Measurements from ENCODE around the gene ZC3H6. TPM values are rescaled to one million over a fixed set of nuclear protein-coding genes. Genes with fewer than 3 reads are reported as not detected.

ZC3H6 gene
- total RNA-seq, 1 donor from 2014 or later: 3.9 TPM

DNA sequence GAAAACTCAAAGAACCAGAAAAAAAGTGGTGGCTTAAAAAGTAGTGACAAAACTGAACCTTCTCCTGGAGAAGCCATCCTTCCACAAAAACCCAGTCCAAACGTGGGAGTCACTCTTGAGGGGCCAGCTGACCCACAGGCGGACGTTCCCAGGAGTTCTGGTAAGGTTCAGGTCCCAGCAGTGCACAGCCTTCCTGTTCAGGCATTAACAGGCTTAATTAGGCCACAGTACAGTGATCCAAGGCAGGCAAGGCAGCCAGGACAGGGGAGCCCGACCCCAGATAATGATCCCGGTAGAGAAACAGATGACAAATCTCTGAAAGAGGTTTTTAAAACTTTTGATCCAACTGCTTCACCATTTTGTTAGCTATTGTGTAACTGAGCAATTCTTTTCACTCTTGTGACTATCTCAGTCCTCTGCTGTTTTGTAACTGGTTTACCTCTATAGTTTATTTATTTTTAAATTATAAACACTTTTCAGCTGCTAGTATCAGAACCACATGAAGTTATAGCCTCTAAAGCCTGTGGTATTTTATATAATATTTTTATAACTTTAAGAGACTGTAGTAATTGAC lies 56.8 kb downstream of the ZC3H6 start:
- Histone ChIP-seq H3K79me2 (ENCODE audit: insufficient read depth, low read length) (no peaks in the 10 kb centered on the region), H3K4me1 (ENCODE audit: insufficient read depth, low read length) (no peaks in the 10 kb centered on the region), H3K36me3 (ENCODE audit: insufficient read depth, low read length) (no peaks in the 10 kb centered on the region), H3K4me2 (ENCODE audit: low read length) (no peak overlapping the region), H3K27me3 (ENCODE audit: insufficient read depth, low read length) (no peaks in the 10 kb centered on the region), H3K9ac (ENCODE audit: low read length) (no peak overlapping the region), H3K9me3 (ENCODE audit: insufficient read depth, low read depth, low read length) (no peaks in the 10 kb centered on the region), H2AFZ (ENCODE audit: low read depth, low read length) (no peak overlapping the region), H4K20me1 (ENCODE audit: insufficient read depth, low read length) (no peaks in the 10 kb centered on the region), H3K27ac (ENCODE audit: low read depth, low read length) (no peak overlapping the region), H3K4me3 (ENCODE audit: insufficient read depth, low read depth, low read length) (no peak overlapping the region)
- peaks cover 5% of the 10 kb centered on the region for H3K9me3 Mint-ChIP-seq (ENCODE audit: unreplicated experiment)
- H3K4me3 Mint-ChIP-seq (ENCODE audit: unreplicated experiment): no peak overlapping the region
- no peaks in the 10 kb centered on the region for H3K4me1 Mint-ChIP-seq (ENCODE audit: low read depth, unreplicated experiment)
- H3K27ac Mint-ChIP-seq (ENCODE audit: unreplicated experiment): no peak overlapping the region
- peaks cover 15% of the 10 kb centered on the region for H3K36me3 Mint-ChIP-seq (ENCODE audit: low read depth, unreplicated experiment)
- no peak for TF ChIP-seq EZH2 (IDR thresholded peaks at IDR 0.05; ENCODE audit: insufficient read depth, low read length)
- no peaks in the 10 kb centered on the region for H3K27me3 Mint-ChIP-seq (ENCODE audit: low read depth, unreplicated experiment)
- no peak for DNase-seq (ENCODE audit: low read depth)
- no peak for FAIRE-seq

DNA sequence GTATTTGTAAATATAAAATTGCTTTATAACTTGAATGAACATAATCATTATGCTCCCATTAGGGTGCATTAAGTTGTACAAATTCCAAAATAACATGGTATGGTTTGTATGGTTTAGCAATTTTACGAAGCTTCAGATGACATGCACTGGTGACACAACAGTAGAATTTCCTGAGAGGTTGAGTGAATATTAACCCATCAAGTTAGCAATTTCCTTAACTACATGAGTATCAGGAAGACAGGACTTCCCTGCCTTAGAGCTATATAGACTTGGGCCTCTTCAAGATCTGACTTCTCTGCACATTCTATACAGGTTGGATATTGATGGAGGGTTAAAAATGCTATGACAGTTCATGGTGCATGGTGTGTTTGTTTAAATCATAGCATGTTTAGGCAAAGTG lies 60.2 kb downstream of the ZC3H6 start:
- no peak overlapping the region for H3K27ac ChIP-seq (ENCODE audit: low read depth, low read length)
- FAIRE-seq: no peak
- H2AFZ ChIP-seq (ENCODE audit: low read depth, low read length): no peak overlapping the region
- Mint-ChIP-seq H3K27ac (ENCODE audit: unreplicated experiment) (no peak overlapping the region), H3K9me3 (ENCODE audit: unreplicated experiment) (no peaks in the 10 kb centered on the region), H3K36me3 (ENCODE audit: low read depth, unreplicated experiment) (peaks cover 9% of the 10 kb centered on the region), H3K4me3 (ENCODE audit: unreplicated experiment) (no peak overlapping the region), H3K4me1 (ENCODE audit: low read depth, unreplicated experiment) (no peaks in the 10 kb centered on the region), H3K27me3 (ENCODE audit: low read depth, unreplicated experiment) (no peaks in the 10 kb centered on the region)
- no peak overlapping the region for H3K9ac ChIP-seq (ENCODE audit: low read length)
- no peaks in the 10 kb centered on the region for H3K27me3 ChIP-seq (ENCODE audit: insufficient read depth, low read length)
- no peaks in the 10 kb centered on the region for H4K20me1 ChIP-seq (ENCODE audit: insufficient read depth, low read length)
- no peaks in the 10 kb centered on the region for H3K79me2 ChIP-seq (ENCODE audit: insufficient read depth, low read length)
- H3K4me2 ChIP-seq (ENCODE audit: low read length): no peak overlapping the region
- no peak overlapping the region for H3K4me3 ChIP-seq (ENCODE audit: insufficient read depth, low read depth, low read length)
- TF ChIP-seq, protein P1, sequence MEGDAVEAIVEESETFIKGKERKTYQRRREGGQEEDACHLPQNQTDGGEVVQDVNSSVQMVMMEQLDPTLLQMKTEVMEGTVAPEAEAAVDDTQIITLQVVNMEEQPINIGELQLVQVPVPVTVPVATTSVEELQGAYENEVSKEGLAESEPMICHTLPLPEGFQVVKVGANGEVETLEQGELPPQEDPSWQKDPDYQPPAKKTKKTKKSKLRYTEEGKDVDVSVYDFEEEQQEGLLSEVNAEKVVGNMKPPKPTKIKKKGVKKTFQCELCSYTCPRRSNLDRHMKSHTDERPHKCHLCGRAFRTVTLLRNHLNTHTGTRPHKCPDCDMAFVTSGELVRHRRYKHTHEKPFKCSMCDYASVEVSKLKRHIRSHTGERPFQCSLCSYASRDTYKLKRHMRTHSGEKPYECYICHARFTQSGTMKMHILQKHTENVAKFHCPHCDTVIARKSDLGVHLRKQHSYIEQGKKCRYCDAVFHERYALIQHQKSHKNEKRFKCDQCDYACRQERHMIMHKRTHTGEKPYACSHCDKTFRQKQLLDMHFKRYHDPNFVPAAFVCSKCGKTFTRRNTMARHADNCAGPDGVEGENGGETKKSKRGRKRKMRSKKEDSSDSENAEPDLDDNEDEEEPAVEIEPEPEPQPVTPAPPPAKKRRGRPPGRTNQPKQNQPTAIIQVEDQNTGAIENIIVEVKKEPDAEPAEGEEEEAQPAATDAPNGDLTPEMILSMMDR (IDR thresholded peaks at IDR 0.05; ENCODE audit: insufficient read depth, low read depth, low read length): no peak
- no peak for TF ChIP-seq EZH2 (IDR thresholded peaks at IDR 0.05; ENCODE audit: insufficient read depth, low read length)
- no peaks in the 10 kb centered on the region for H3K9me3 ChIP-seq (ENCODE audit: insufficient read depth, low read depth, low read length)
- no peak for DNase-seq (ENCODE audit: low read depth)
- no peaks in the 10 kb centered on the region for H3K4me1 ChIP-seq (ENCODE audit: insufficient read depth, low read length)
- H3K36me3 ChIP-seq (ENCODE audit: insufficient read depth, low read length): no peaks in the 10 kb centered on the region

DNA sequence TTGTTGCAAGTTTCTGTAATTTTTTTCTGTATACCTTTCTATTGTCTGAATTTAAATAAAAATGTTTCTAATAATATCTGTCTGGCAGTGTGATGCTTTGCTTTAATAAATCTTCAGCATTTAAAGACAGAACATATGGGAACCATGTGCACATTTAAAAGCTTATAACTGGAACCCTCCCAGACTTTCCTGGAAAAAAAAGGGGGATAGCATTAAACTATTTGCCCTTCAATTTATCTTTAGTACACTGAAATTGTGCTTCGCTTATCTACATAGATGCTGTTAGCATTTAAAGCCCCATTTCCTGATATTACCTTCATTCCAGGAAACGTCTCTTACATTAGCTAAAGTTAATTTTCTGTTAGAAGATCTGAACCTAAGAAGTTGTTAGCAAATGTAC lies 64.6 kb downstream of the ZC3H6 start:
- Histone ChIP-seq H3K9me3 (ENCODE audit: insufficient read depth, low read depth, low read length) (no peaks in the 10 kb centered on the region), H3K4me1 (ENCODE audit: insufficient read depth, low read length) (no peaks in the 10 kb centered on the region), H3K79me2 (ENCODE audit: insufficient read depth, low read length) (no peaks in the 10 kb centered on the region), H3K4me3 (ENCODE audit: insufficient read depth, low read depth, low read length) (no peak overlapping the region), H3K27ac (ENCODE audit: low read depth, low read length) (no peak overlapping the region), H2AFZ (ENCODE audit: low read depth, low read length) (no peak overlapping the region), H3K4me2 (ENCODE audit: low read length) (no peak overlapping the region), H3K36me3 (ENCODE audit: insufficient read depth, low read length) (no peaks in the 10 kb centered on the region), H3K27me3 (ENCODE audit: insufficient read depth, low read length) (no peaks in the 10 kb centered on the region), H3K9ac (ENCODE audit: low read length) (no peak overlapping the region), H4K20me1 (ENCODE audit: insufficient read depth, low read length) (no peaks in the 10 kb centered on the region)
- FAIRE-seq: no peak
- TF ChIP-seq EZH2 (IDR thresholded peaks at IDR 0.05; ENCODE audit: insufficient read depth, low read length): no peak
- TF ChIP-seq, protein P1 (IDR thresholded peaks at IDR 0.05; ENCODE audit: insufficient read depth, low read depth, low read length): no peak
- no peak for DNase-seq (ENCODE audit: low read depth)
- no peak overlapping the region for H3K27ac Mint-ChIP-seq (ENCODE audit: unreplicated experiment)
- H3K4me1 Mint-ChIP-seq (ENCODE audit: low read depth, unreplicated experiment): no peaks in the 10 kb centered on the region
- no peaks in the 10 kb centered on the region for H3K27me3 Mint-ChIP-seq (ENCODE audit: low read depth, unreplicated experiment)
- H3K4me3 Mint-ChIP-seq (ENCODE audit: unreplicated experiment): no peak overlapping the region
- H3K36me3 Mint-ChIP-seq (ENCODE audit: low read depth, unreplicated experiment): no peaks in the 10 kb centered on the region
- H3K9me3 Mint-ChIP-seq (ENCODE audit: unreplicated experiment): no peaks in the 10 kb centered on the region
